ENCODE data around the gene VEGFB.

The VEGFB gene

GRCh38 chr11:64238076-64238475 is 3.7 kb downstream of the VEGFB start:
- H3K4me1 ChIP-seq (ENCODE audit: insufficient read depth, low read length, poor library complexity, severe bottlenecking), result peaks cover 29% of the 10 kb centered on the region
- no peak overlapping the region for H3K4me3 ChIP-seq (ENCODE audit: low read length, poor library complexity, severe bottlenecking)
- no peak overlapping the region for H3K4me2 ChIP-seq (ENCODE audit: low read depth, low read length, poor library complexity, severe bottlenecking)
- H3K79me2 ChIP-seq (ENCODE audit: insufficient read depth, low read length), result peaks cover 30% of the 10 kb centered on the region
- H3K27me3 ChIP-seq (ENCODE audit: insufficient read depth, low read length, poor library complexity, severe bottlenecking), result no peaks in the 10 kb centered on the region
- no peak overlapping the region for H3K9ac ChIP-seq (ENCODE audit: low read depth, low read length, poor library complexity, severe bottlenecking)
- peaks cover 10% of the 10 kb centered on the region; the same call in 1 of the 2 replicates for H3F3A ChIP-seq (ENCODE audit: low read depth)
- no peak overlapping the region for H2AFZ ChIP-seq (ENCODE audit: low read length)
- no peaks in the 10 kb centered on the region for H3K9me3 ChIP-seq (ENCODE audit: insufficient read depth, low read depth, low read length)
- no peaks in the 10 kb centered on the region for H3K9me2 ChIP-seq (replicated peaks; ENCODE audit: low read depth, low read length)
- no peaks in the 10 kb centered on the region; the same call in 1 of the 2 replicates for H3K36me3 ChIP-seq (ENCODE audit: insufficient read depth, low read length)
- peaks cover 23% of the 10 kb centered on the region for H4K20me1 ChIP-seq (ENCODE audit: insufficient read depth, low read length, poor library complexity, severe bottlenecking)
- TF ChIP-seq CTCF (conservative IDR thresholded peaks at IDR 0.05; ENCODE audit: low read length) (no peak), EZH2phosphoT487 (IDR thresholded peaks at IDR 0.05; ENCODE audit: borderline replicate concordance) (no peak)

GRCh38 chr11:64238999-64239398 is 4.6 kb downstream of the VEGFB start:
- Histone ChIP-seq H3K36me3 (ENCODE audit: insufficient read depth, low read length) (peaks cover 7% of the 10 kb centered on the region; the same call in 1 of the 2 replicates), H3K27me3 (ENCODE audit: insufficient read depth, low read length, poor library complexity, severe bottlenecking) (no peaks in the 10 kb centered on the region), H3K79me2 (ENCODE audit: insufficient read depth, low read length) (peaks cover 39% of the 10 kb centered on the region), H3F3A (ENCODE audit: low read depth) (peaks cover 5% of the 10 kb centered on the region; the same call in 1 of the 2 replicates), H3K4me3 (ENCODE audit: low read length, poor library complexity, severe bottlenecking) (no peak overlapping the region), H3K9ac (ENCODE audit: low read depth, low read length, poor library complexity, severe bottlenecking) (no peak overlapping the region), H4K20me1 (ENCODE audit: insufficient read depth, low read length, poor library complexity, severe bottlenecking) (peaks cover 24% of the 10 kb centered on the region), H3K4me2 (ENCODE audit: low read depth, low read length, poor library complexity, severe bottlenecking) (no peak overlapping the region), H3K9me2 (replicated peaks; ENCODE audit: low read depth, low read length) (no peaks in the 10 kb centered on the region), H3K4me1 (ENCODE audit: insufficient read depth, low read length, poor library complexity, severe bottlenecking) (peaks cover 32% of the 10 kb centered on the region), H2AFZ (ENCODE audit: low read length) (no peak overlapping the region), H3K9me3 (ENCODE audit: insufficient read depth, low read depth, low read length) (no peaks in the 10 kb centered on the region)
- TF ChIP-seq CTCF (conservative IDR thresholded peaks at IDR 0.05; ENCODE audit: low read length) (no peak), EZH2phosphoT487 (IDR thresholded peaks at IDR 0.05; ENCODE audit: borderline replicate concordance) (no peak)

- H3K4me3 ChIP-seq (ENCODE audit: low read length, poor library complexity, severe bottlenecking), result peak overlapping the region; percentile 92
- peaks cover 25% of the 10 kb centered on the region for H4K20me1 ChIP-seq (ENCODE audit: insufficient read depth, low read length, poor library complexity, severe bottlenecking)
- no peaks in the 10 kb centered on the region for H3K9me3 ChIP-seq (ENCODE audit: insufficient read depth, low read depth, low read length)
- no peak overlapping the region for H2AFZ ChIP-seq (ENCODE audit: low read length)
- peaks cover 5% of the 10 kb centered on the region; the same call in 1 of the 2 replicates for H3F3A ChIP-seq (ENCODE audit: low read depth)
- peaks cover 11% of the 10 kb centered on the region; the same call in 1 of the 2 replicates for H3K36me3 ChIP-seq (ENCODE audit: insufficient read depth, low read length)
- no peak for TF ChIP-seq EZH2phosphoT487 (IDR thresholded peaks at IDR 0.05; ENCODE audit: borderline replicate concordance)
- TF ChIP-seq CTCF (conservative IDR thresholded peaks at IDR 0.05; ENCODE audit: low read length), result no peak
- H3K4me2 ChIP-seq (ENCODE audit: low read depth, low read length, poor library complexity, severe bottlenecking), result peak overlapping the region; percentile 92
- H3K4me1 ChIP-seq (ENCODE audit: insufficient read depth, low read length, poor library complexity, severe bottlenecking), result peaks cover 36% of the 10 kb centered on the region
- H3K9me2 ChIP-seq (replicated peaks; ENCODE audit: low read depth, low read length), result no peaks in the 10 kb centered on the region
- H3K79me2 ChIP-seq (ENCODE audit: insufficient read depth, low read length), result peaks cover 46% of the 10 kb centered on the region
- H3K27me3 ChIP-seq (ENCODE audit: insufficient read depth, low read length, poor library complexity, severe bottlenecking), result no peaks in the 10 kb centered on the region
- peak overlapping the region; percentile 86 for H3K9ac ChIP-seq (ENCODE audit: low read depth, low read length, poor library complexity, severe bottlenecking)
Observed at GRCh38 chr11:64239662-64240434, 5.5 kb downstream of the VEGFB start.
